K562 (cell line): Measurements from ENCODE around the gene LAMA2. TPM values are rescaled to one million over a fixed set of nuclear protein-coding genes. Genes with fewer than 3 reads are reported as not detected.

Experiments
- ATF1 ChIP-seq, 2 experiments: fragments of 450-650 bp in 1 of 2; IDR thresholded peaks; 2 replicates each; pipeline ENCODE4 v1.6.1; 2016; ENCODE audit warnings: missing compliant biosample characterization in 1 of 2, missing genetic modification characterization in 1 of 2
- CBFA2T3 ChIP-seq: fragments of 450-650 bp; IDR thresholded peaks from 2 replicates; pipeline ENCODE4 v1.6.1; 2017
- CTBP1 ChIP-seq: fragments of 450-650 bp; IDR thresholded peaks from 2 replicates; pipeline ENCODE4 v1.6.1; 2016; ENCODE audit warnings: borderline replicate concordance
- CTCF ChIP-seq, 3 experiments: IDR thresholded peaks in 2 of 3; conservative IDR thresholded peaks in 1 of 3; 2 replicates each; pipeline ENCODE4 v1.5.1; 2011 to 2012; ENCODE audit warnings: low read length in 3 of 3, mild to moderate bottlenecking in 3 of 3, control low read depth in 2 of 3, improper control_type of control experiment in 1 of 3, inconsistent platforms in 1 of 3, low read depth in 1 of 3, mixed read lengths in 1 of 3, moderate library complexity in 1 of 3; ENCODE audit not compliant: insufficient read depth in 2 of 3
- DACH1 ChIP-seq: fragments of 450-650 bp; IDR thresholded peaks from 2 replicates; pipeline ENCODE4 v1.6.1; 2018; ENCODE audit not compliant: partially characterized antibody
- E2F4 ChIP-seq: sonication (generic); formaldehyde crosslinking; IDR thresholded peaks from 2 replicates; pipeline ENCODE4 v1.8.0; 2022; ENCODE audit warnings: mild to moderate bottlenecking, low read depth, missing genetic modification reagents
- ESRRA ChIP-seq: fragments of 450-650 bp; IDR thresholded peaks from 2 replicates; pipeline ENCODE4 v1.6.1; 2014; ENCODE audit warnings: low read depth, mild to moderate bottlenecking, moderate library complexity, borderline replicate concordance
- HDAC2 ChIP-seq: fragments of 450-650 bp; IDR thresholded peaks from 2 replicates; pipeline ENCODE4 v1.6.1; 2016; ENCODE audit warnings: mild to moderate bottlenecking
- JUNB ChIP-seq: fragments of 450-650 bp; formaldehyde crosslinking; conservative IDR thresholded peaks from 2 replicates; pipeline ENCODE4 v1.4.0; 2020; ENCODE audit warnings: mild to moderate bottlenecking
- L3MBTL2 ChIP-seq: fragments of 450-650 bp; IDR thresholded peaks from 2 replicates; pipeline ENCODE4 v1.6.1; 2016; ENCODE audit warnings: mild to moderate bottlenecking, moderate library complexity
- NFE2 ChIP-seq: IDR thresholded peaks from 2 replicates; pipeline ENCODE4 v1.6.1; 2014; ENCODE audit warnings: antibody characterized with exemption, low read depth
- polyA plus RNA-seq, 8 experiments: library from polyadenylated mRNA; depleted of rRNA in 4 of 8; stranded (reverse) in 5 of 8; unstranded in 3 of 8; fragments of >200 nt; fragmentation: Nextera tagmentation in 2 of 8; fragmentation: Illumina TruSeq in 1 of 8; extraction: Ambion mirVana in 2 of 8; extraction: Trizol in 1 of 8; gene quantifications; 2 replicates each; pipeline versions ENCODE4 v1.2.1 to v1.2.3, GENCODE V29; 2011 to 2014; ENCODE audit warnings: inconsistent platforms in 1 of 8, missing spikeins in 1 of 8
- total RNA-seq, 7 experiments: library from RNA; depleted of rRNA in 6 of 7; stranded (reverse); fragments of >200 nt in 6 of 7; fragmentation: Illumina TruSeq in 2 of 7; extraction: Trizol in 2 of 7; gene quantifications; 2 replicates each; pipeline versions ENCODE4 v1.2.1 to v1.2.3, GENCODE V29; 2011 to 2021; ENCODE audit warnings: low replicate concordance in 1 of 7
- TF ChIP-seq, protein P1 (sequence below), 2 experiments: fragments of 450-650 bp; IDR thresholded peaks; 2 replicates each; pipeline ENCODE4 v1.6.1; 2016; ENCODE audit warnings: mild to moderate bottlenecking in 2 of 2, borderline replicate concordance in 1 of 2, low read depth in 1 of 2, moderate library complexity in 1 of 2
- TF ChIP-seq, protein P2 (sequence below): IDR thresholded peaks from 2 replicates; pipeline ENCODE4 v1.6.1; 2011; ENCODE audit warnings: borderline replicate concordance, low read depth, mild to moderate bottlenecking, moderate library complexity, low read length; ENCODE audit not compliant: insufficient read depth, poor library complexity, severe bottlenecking

LAMA2 gene
- total and polyA plus RNA-seq, 9 of the 15 experiments (the other 6 are each of a cell fraction or from before 2014, with no cell fraction given) = 0.04 to 1.5 (median 0.36) TPM

DNA sequence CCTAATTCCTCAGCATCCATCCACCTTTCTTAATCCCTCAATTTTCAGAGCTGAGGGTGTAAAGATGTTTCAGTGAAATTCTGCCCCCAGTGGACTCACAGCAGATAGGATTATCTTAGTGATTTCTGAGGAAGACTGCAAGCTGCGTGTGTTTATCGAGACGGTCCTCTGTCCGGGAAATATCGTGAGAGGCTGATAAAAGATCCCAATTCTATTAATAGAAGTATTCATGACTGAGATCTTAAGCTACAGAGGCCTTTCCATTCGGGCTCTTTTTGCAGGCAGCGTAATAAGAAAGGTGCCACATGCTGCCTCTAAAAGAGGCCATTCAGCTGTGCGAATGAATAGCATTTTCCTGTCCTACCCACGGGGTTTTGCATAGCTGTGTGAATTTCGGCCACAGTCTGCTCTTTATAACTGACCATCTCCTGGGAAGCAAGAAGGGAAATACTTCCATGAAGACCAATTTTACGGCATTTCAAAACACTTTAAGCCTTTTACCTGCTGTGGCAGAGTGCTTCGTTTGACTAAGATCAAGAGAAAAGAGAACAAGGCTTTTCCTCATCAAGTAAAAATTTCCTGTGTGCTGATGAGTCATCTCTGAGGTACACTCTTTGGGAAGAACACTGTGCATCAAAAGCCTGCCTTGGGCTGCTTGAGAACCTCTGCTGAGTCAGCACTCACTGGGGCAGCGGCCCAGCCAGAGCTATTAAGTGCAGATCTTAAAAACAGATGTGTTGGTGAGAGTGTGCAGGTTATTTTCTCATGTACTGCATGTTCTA, 618.2 kb downstream of the LAMA2 start (continued):
- peak; percentile 52 to 66 (median 55) for TF ChIP-seq CTCF (IDR thresholded peaks at IDR 0.05 in 2 of 3, conservative IDR thresholded peaks at IDR 0.05 in 1 of 3; ENCODE audit: insufficient read depth in 2 of 3, low read depth in 1 of 3, low read length in 3 of 3)
- TF ChIP-seq JUNB (CRISPR knock-in tag) = peak; percentile 85
- peak; percentile 50 for TF ChIP-seq L3MBTL2
- TF ChIP-seq E2F4 (CRISPR knock-in tag) = no peak
- no peak for TF ChIP-seq ESRRA
- 0 out of 2 replicates have a peak, but pooled peaks have one; percentile 31 for TF ChIP-seq CBFA2T3
- peak; percentile 94 for TF ChIP-seq NFE2
- TF ChIP-seq, protein P1, sequence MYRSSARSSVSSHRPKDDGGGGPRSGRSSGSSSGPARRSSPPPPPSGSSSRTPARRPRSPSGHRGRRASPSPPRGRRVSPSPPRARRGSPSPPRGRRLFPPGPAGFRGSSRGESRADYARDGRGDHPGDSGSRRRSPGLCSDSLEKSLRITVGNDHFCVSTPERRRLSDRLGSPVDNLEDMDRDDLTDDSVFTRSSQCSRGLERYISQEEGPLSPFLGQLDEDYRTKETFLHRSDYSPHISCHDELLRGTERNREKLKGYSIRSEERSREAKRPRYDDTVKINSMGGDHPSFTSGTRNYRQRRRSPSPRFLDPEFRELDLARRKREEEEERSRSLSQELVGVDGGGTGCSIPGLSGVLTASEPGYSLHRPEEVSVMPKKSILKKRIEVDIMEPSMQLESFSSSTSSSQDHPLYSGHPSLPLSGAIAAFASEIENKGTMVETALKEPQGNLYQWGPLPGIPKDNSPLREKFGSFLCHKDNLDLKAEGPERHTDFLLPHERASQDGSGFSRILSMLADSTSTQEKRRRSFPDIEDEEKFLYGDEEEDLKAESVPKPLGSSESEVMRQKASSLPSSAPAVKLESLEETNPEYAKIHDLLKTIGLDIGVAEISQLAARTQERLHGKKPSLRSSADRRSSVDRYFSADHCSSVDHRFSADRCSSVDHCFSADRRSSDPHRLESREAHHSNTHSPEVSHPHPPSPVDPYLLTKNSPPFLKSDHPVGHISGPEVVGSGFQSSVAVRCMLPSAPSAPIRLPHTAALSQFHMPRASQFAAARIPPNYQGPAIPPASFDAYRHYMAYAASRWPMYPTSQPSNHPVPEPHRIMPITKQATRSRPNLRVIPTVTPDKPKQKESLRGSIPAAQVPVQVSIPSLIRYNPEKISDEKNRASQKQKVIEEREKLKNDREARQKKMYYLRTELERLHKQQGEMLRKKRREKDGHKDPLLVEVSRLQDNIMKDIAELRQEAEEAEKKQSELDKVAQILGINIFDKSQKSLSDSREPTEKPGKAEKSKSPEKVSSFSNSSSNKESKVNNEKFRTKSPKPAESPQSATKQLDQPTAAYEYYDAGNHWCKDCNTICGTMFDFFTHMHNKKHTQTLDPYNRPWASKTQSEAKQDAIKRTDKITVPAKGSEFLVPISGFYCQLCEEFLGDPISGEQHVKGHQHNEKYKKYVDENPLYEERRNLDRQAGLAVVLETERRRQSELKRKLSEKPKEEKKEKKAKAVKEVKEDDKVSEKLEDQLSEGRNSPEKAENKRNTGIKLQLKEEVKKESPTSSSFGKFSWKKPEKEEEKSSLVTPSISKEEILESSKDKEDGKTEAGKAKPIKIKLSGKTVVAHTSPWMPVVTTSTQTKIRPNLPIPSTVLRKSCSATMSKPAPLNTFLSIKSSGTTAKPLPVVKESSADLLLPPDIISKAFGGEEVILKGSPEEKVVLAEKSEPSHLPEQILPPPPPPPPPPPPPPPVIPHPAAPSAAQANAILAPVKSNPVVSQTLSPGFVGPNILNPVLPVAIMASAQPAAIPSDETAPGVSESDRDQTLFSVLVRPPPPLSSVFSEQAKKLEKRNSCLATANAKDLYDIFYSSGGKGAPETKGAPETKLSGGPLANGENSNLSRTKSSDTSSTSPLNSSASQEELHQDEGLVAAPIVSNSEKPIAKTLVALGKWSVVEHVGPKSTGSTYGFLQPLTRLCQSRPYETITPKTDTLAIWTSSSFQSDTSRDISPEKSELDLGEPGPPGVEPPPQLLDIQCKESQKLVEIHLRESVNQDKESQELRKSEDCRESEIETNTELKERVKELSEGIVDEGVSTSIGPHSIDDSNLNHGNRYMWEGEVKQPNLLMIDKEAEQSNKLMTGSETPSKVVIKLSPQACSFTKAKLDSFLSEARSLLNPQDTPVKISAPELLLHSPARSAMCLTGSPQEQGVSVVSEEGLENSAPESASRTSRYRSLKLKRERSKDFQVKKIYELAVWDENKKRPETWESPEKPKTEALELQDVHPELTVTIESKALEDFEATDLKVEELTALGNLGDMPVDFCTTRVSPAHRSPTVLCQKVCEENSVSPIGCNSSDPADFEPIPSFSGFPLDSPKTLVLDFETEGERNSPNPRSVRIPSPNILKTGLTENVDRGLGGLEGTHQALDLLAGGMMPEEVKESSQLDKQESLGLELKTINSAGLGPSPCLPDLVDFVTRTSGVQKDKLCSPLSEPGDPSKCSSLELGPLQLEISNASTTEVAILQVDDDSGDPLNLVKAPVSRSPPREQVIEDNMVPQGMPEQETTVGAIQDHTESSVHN (IDR thresholded peaks at IDR 0.05; ENCODE audit: borderline replicate concordance in 1 of 2, low read depth in 1 of 2) = peak in 1 of 2 experiments; percentile 64; a peak in 1 of 4 replicates
- no peak for TF ChIP-seq ATF1 (CRISPR knock-in tag; IDR thresholded peaks at IDR 0.05)
- 0 out of 2 replicates have a peak, but pooled peaks have one; percentile 29 for TF ChIP-seq ATF1 (tag; IDR thresholded peaks at IDR 0.05)
- TF ChIP-seq DACH1 = peak; percentile 66
- TF ChIP-seq, protein P2, sequence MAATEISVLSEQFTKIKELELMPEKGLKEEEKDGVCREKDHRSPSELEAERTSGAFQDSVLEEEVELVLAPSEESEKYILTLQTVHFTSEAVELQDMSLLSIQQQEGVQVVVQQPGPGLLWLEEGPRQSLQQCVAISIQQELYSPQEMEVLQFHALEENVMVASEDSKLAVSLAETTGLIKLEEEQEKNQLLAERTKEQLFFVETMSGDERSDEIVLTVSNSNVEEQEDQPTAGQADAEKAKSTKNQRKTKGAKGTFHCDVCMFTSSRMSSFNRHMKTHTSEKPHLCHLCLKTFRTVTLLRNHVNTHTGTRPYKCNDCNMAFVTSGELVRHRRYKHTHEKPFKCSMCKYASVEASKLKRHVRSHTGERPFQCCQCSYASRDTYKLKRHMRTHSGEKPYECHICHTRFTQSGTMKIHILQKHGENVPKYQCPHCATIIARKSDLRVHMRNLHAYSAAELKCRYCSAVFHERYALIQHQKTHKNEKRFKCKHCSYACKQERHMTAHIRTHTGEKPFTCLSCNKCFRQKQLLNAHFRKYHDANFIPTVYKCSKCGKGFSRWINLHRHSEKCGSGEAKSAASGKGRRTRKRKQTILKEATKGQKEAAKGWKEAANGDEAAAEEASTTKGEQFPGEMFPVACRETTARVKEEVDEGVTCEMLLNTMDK = peak; percentile 37
- TF ChIP-seq CTBP1 = peak; percentile 96
- TF ChIP-seq HDAC2 = peak; percentile 61; the same call in 1 of the 2 replicates
